Stimulated activated CD4-positive, alpha-beta T cell treated with anti-CD3 and anti-CD28 coated beads, TNF-alpha, amount 100 ng/mL, for 24 hours (primary cell): Measurements from ENCODE around the gene OTP.

Experiments
- DNase-seq, 3 experiments: peaks; one replicate each; pipeline ENCODE4 v3.0.0-alpha.2; 2020; ENCODE audit warnings: low read depth in 3 of 3

OTP gene

GRCh38 chr5:77640589-77641396 lies 2.3 kb upstream of the OTP start:
- no peak for DNase-seq

GRCh38 chr5:77638763-77639671 lies 504 bp upstream of the OTP start:
- no peak for DNase-seq

GRCh38 chr5:77637170-77637997 lies 1.1 kb downstream of the OTP start:
- DNase-seq: no peak

- no peak for DNase-seq
These were observed 1.8 kb downstream of the OTP start for GRCh38 chr5:77636641-77637169.

- DNase-seq: no peak
These were observed 2.4 kb downstream of the OTP start for GRCh38 chr5:77635917-77636640.

GRCh38 chr5:77635067-77635916 lies 3.2 kb downstream of the OTP start:
- DNase-seq: no peak

GRCh38 chr5:77633709-77634108 lies 4.8 kb downstream of the OTP start:
- no peak for DNase-seq

GRCh38 chr5:77633207-77633675 lies 5.3 kb downstream of the OTP start:
- no peak for DNase-seq

- DNase-seq: no peak
These were observed 5.8 kb downstream of the OTP start for GRCh38 chr5:77632526-77633206.

GRCh38 chr5:77630114-77630680 lies 8.3 kb downstream of the OTP start:
- peak in 1 of 3 experiments; percentile 57 for DNase-seq

- no peak for DNase-seq
These were observed 8.9 kb downstream of the OTP start for GRCh38 chr5:77629509-77630113.

GRCh38 chr5:77628840-77629508 lies 9.5 kb downstream of the OTP start:
- no peak for DNase-seq

GRCh38 chr5:77627869-77628674 lies 10.4 kb downstream of the OTP start:
- DNase-seq: no peak

- no peak for DNase-seq
These were observed 15.2 kb downstream of the OTP start for GRCh38 chr5:77623203-77623740.

- no peak for DNase-seq
These were observed 17.1 kb downstream of the OTP start for GRCh38 chr5:77621440-77621839.

- no peak for DNase-seq
These were observed 18.1 kb downstream of the OTP start for GRCh38 chr5:77620405-77620804.

- DNase-seq: no peak
These were observed 21.6 kb downstream of the OTP start for GRCh38 chr5:77616920-77617319.
